HCT116 (cell line): ENCODE results near the gene CNN1. TPM values are rescaled to one million over a fixed set of nuclear protein-coding genes. Genes with fewer than 3 reads are reported as not detected.

Source experiments
- ATAC-seq: fragments of 200-7000 bp; cut with Tn5 transposase; 2 replicates; pipeline ENCODE4 v1.9.1; 2020; ENCODE audit warnings: mild to moderate bottlenecking, moderate library complexity
- BruUV-seq: library from RNA; stranded (reverse); fragments of 400-500 nt; replicated peaks from 2 replicates; lab custom pipeline; 2021; lab: Mats Ljungman, UMichigan
- CTCF ChIA-PET: fragments of 300-600 bp; sonication (Branson Sonifier 250); formaldehyde crosslinking; loops from one replicate; lab custom pipeline; 2021; ENCODE audit warnings: antibody characterized with exemption; lab: Charles Lee
- POLR2A ChIA-PET: fragments of 300-600, 350-600 bp; sonication (Branson Sonifier 250); formaldehyde crosslinking; loops from one replicate; lab custom pipeline; 2021; ENCODE audit warnings: antibody characterized with exemption; lab: Charles Lee
- RAD21 ChIA-PET, 2 experiments: fragments of 300-600 bp; sonication (Branson Sonifier 250); formaldehyde crosslinking; loops; one replicate each; lab custom pipeline; 2023; ENCODE audit warnings: low total read pairs in 2 of 2; ENCODE audit not compliant: uncharacterized antibody in 2 of 2, unreplicated experiment in 2 of 2, low non-redundant PET in 1 of 2; lab: Charles Lee
- DNase-seq: peaks from one replicate; pipeline ENCODE4 v3.0.0-alpha.2; 2010; ENCODE audit warnings: low read depth, low spot score
- H2AFZ ChIP-seq: fragments of 200-600 bp; shearing (Covaris generic), sonication (generic); 2 replicates; pipeline ENCODE4 v1.6.1; 2017; ENCODE audit warnings: low read depth, mixed run types, mixed read lengths, antibody characterized with exemption, low read length; ENCODE audit not compliant: poor library complexity, severe bottlenecking
- H3K27ac ChIP-seq: 2 replicates; pipeline ENCODE4 v1.5.1; 2012; ENCODE audit warnings: low read depth, low read length
- H3K27me3 ChIP-seq: fragments of 200-600 bp; sonication (generic); 2 replicates; pipeline ENCODE4 v1.6.1; 2016; ENCODE audit warnings: mixed run types, low read length, mixed read lengths; ENCODE audit not compliant: insufficient read depth
- H3K36me3 ChIP-seq, 2 experiments: fragments of 200-500 bp in 1 of 2; fragments of 200-600 bp in 1 of 2; sonication (Bioruptor generic) in 1 of 2; sonication (generic) in 1 of 2; 2 replicates each; pipeline versions ENCODE4 v1.5.1 to v1.6.1; 2014 to 2016; ENCODE audit warnings: low read length in 2 of 2, inconsistent platforms in 1 of 2, mixed read lengths in 1 of 2, mixed run types in 1 of 2; ENCODE audit not compliant: insufficient read depth in 2 of 2, control insufficient read depth in 1 of 2
- H3K4me1 ChIP-seq, 2 experiments: fragments of 200-600 bp in 1 of 2; sonication (generic) in 1 of 2; 2 replicates each; pipeline versions ENCODE4 v1.5.1 to v1.6.1; 2012 to 2017; ENCODE audit warnings: low read length in 2 of 2, inconsistent platforms in 1 of 2, mild to moderate bottlenecking in 1 of 2, mixed read lengths in 1 of 2, mixed run types in 1 of 2, moderate library complexity in 1 of 2; ENCODE audit not compliant: insufficient read depth in 2 of 2, control insufficient read depth in 1 of 2
- H3K4me2 ChIP-seq: fragments of 200-600 bp; sonication (generic); 2 replicates; pipeline ENCODE4 v1.6.1; 2017; ENCODE audit warnings: mixed run types, low read length, mixed read lengths
- H3K4me3 ChIP-seq, 2 experiments: fragments of 200-600 bp in 1 of 2; sonication (generic) in 1 of 2; replicated peaks in 1 of 2; 2 replicates each; pipeline ENCODE4 v1.5.1; 2011 to 2016; ENCODE audit warnings: low read length in 2 of 2, control low read depth in 1 of 2, low read depth in 1 of 2, mild to moderate bottlenecking in 1 of 2, mixed read lengths in 1 of 2, mixed run types in 1 of 2
- H3K79me2 ChIP-seq: fragments of 200-600 bp; sonication (generic); 2 replicates; pipeline ENCODE4 v1.6.1; 2017; ENCODE audit warnings: mild to moderate bottlenecking, mixed run types, low read length, moderate library complexity, mixed read lengths; ENCODE audit not compliant: insufficient read depth
- H3K9ac ChIP-seq: fragments of 200-600 bp; sonication (generic); 2 replicates; pipeline ENCODE4 v1.6.1; 2016; ENCODE audit warnings: low read length, mixed read lengths
- H3K9me2 ChIP-seq: fragments of 200-600 bp; sonication (generic), shearing (Covaris generic); 2 replicates; pipeline ENCODE4 v1.6.1; 2017; ENCODE audit warnings: mixed run types, mild to moderate bottlenecking, moderate library complexity; ENCODE audit not compliant: insufficient read depth
- H3K9me3 ChIP-seq, 2 experiments: fragments of 200-500 bp in 1 of 2; fragments of 200-600 bp in 1 of 2; sonication (Bioruptor generic) in 1 of 2; sonication (generic) in 1 of 2; 2 replicates each; pipeline ENCODE4 v1.6.1; 2014 to 2017; ENCODE audit warnings: low read length in 2 of 2, mixed read lengths in 2 of 2, inconsistent platforms in 1 of 2, low read depth in 1 of 2, mild to moderate bottlenecking in 1 of 2, mixed run types in 1 of 2, moderate library complexity in 1 of 2; ENCODE audit not compliant: control insufficient read depth in 1 of 2, insufficient read depth in 1 of 2
- H4K20me1 ChIP-seq: fragments of 200-600 bp; sonication (generic), shearing (Covaris generic); 2 replicates; pipeline ENCODE4 v1.6.1; 2017; ENCODE audit warnings: mixed run types, mild to moderate bottlenecking, moderate library complexity; ENCODE audit not compliant: insufficient read depth
- CBX3 ChIP-seq: IDR thresholded peaks from 2 replicates; pipeline ENCODE4 v1.6.1; 2012; ENCODE audit warnings: low read depth
- EGR1 ChIP-seq: IDR thresholded peaks from 2 replicates; pipeline ENCODE4 v1.6.1; 2012; ENCODE audit warnings: low read depth
- ELF1 ChIP-seq: IDR thresholded peaks from 2 replicates; pipeline ENCODE4 v1.6.1; 2012; ENCODE audit warnings: low read depth, borderline replicate concordance
- POLR2A ChIP-seq: IDR thresholded peaks from 2 replicates; pipeline ENCODE4 v1.7.0; 2011; ENCODE audit warnings: borderline replicate concordance; ENCODE audit not compliant: insufficient read depth, insufficient read length; ENCODE audit errors: extremely low read depth
- REST ChIP-seq: IDR thresholded peaks from 2 replicates; pipeline ENCODE4 v1.6.1; 2012; ENCODE audit warnings: low read depth
- SIN3A ChIP-seq: IDR thresholded peaks from 2 replicates; pipeline ENCODE4 v1.6.1; 2012; ENCODE audit warnings: low read depth
- SP1 ChIP-seq: IDR thresholded peaks from 2 replicates; pipeline ENCODE4 v1.6.1; 2012; ENCODE audit warnings: low read depth
- YY1 ChIP-seq: IDR thresholded peaks from 2 replicates; pipeline ENCODE4 v1.6.1; 2011; ENCODE audit warnings: low read length, low read depth, moderate library complexity, mild to moderate bottlenecking; ENCODE audit not compliant: insufficient replicate concordance; ENCODE audit errors: extremely low read depth
- ZFX ChIP-seq: fragments of 450-650 bp; IDR thresholded peaks from 2 replicates; pipeline ENCODE4 v1.6.1; 2017
- intact Hi-C: fragments of 100-400 bp; cut with micrococcal nuclease; formaldehyde crosslinking; loops from 2 replicates; pipeline ENCODE4 v1.10.0; 2022
- total RNA-seq: library from RNA; stranded (reverse); gene quantifications from one replicate; pipeline ENCODE4 v1.2.1, GENCODE V29; 2021; ENCODE audit not compliant: unreplicated experiment
- TF ChIP-seq, protein P1 (sequence below): IDR thresholded peaks from 2 replicates; pipeline ENCODE4 v1.6.1; 2012
- TF ChIP-seq, protein P2 (sequence below): IDR thresholded peaks from 2 replicates; pipeline ENCODE4 v1.6.1; 2012
- TF ChIP-seq, protein P3 (sequence below): IDR thresholded peaks from 2 replicates; pipeline ENCODE4 v1.6.1; 2011; ENCODE audit warnings: mild to moderate bottlenecking, low read length, moderate library complexity; ENCODE audit not compliant: insufficient replicate concordance; ENCODE audit errors: extremely low read depth

The CNN1 gene
- total RNA-seq, 1 experiment from 2014 or later, result 0.64 TPM

- Histone ChIP-seq H3K79me2 (peaks cover 21% of the 10 kb centered on the region), H3K9me2 (no peaks in the 10 kb centered on the region), H4K20me1 (no peaks in the 10 kb centered on the region), H3K4me2 (peak within 1 kb of the TSS; percentile 91), H3K27ac (peak within 1 kb of the TSS; percentile 90), H3K9ac (peak within 1 kb of the TSS; percentile 73), H2AFZ (no peak within 1 kb of the TSS), H3K4me3 (peak within 1 kb of the TSS; percentile 64 to 94), H3K4me1 (peaks cover 25 to 39% of the 10 kb centered on the region in 2 experiments), H3K9me3 (no peaks in the 10 kb centered on the region), H3K36me3 (no peaks in the 10 kb centered on the region), H3K27me3 (no peaks in the 10 kb centered on the region)
- TSS peak; percentile 79 for BruUV-seq
- ATAC-seq (peak; percentile 92), DNase-seq (peak; percentile 97)
- TF ChIP-seq SIN3A (peak; percentile 86), YY1 (peak; percentile 97), POLR2A (peak; percentile 27), CBX3 (no peak; the same call in 1 of the 2 replicates), ELF1 (no peak), ZFX (peak; percentile 70; the same call in 1 of the 2 replicates), SP1 (peak; percentile 86), EGR1 (peak; percentile 81), REST (peak; percentile 91)
- TF ChIP-seq, protein P1, sequence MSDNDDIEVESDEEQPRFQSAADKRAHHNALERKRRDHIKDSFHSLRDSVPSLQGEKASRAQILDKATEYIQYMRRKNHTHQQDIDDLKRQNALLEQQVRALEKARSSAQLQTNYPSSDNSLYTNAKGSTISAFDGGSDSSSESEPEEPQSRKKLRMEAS, result peak; percentile 74
- TF ChIP-seq, protein P2, sequence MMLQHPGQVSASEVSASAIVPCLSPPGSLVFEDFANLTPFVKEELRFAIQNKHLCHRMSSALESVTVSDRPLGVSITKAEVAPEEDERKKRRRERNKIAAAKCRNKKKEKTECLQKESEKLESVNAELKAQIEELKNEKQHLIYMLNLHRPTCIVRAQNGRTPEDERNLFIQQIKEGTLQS, result no peak
- TF ChIP-seq, protein P3, sequence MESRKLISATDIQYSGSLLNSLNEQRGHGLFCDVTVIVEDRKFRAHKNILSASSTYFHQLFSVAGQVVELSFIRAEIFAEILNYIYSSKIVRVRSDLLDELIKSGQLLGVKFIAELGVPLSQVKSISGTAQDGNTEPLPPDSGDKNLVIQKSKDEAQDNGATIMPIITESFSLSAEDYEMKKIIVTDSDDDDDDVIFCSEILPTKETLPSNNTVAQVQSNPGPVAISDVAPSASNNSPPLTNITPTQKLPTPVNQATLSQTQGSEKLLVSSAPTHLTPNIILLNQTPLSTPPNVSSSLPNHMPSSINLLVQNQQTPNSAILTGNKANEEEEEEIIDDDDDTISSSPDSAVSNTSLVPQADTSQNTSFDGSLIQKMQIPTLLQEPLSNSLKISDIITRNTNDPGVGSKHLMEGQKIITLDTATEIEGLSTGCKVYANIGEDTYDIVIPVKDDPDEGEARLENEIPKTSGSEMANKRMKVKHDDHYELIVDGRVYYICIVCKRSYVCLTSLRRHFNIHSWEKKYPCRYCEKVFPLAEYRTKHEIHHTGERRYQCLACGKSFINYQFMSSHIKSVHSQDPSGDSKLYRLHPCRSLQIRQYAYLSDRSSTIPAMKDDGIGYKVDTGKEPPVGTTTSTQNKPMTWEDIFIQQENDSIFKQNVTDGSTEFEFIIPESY, result peak; percentile 60
- CTCF ChIA-PET, result interaction anchor here (1.0 to 1.9 kb wide), 3 partner anchors 30 to 147 kb away, joined by 3 to 5 read pairs (median 3); partner anchors contain the start of gene ELOF1
- POLR2A ChIA-PET, result interaction anchor here (0.5 to 1.3 kb wide), 6 partner anchors 8 to 1432 kb away, joined by 3 to 5 read pairs (median 3); partner anchors contain the start of genes ELOF1 and SWSAP1
- intact Hi-C loops, result loop anchor here (2.0 kb wide), 1 partner anchor 24 kb away; the partner anchor contains the start of gene ZNF653
- RAD21 ChIA-PET, result no interaction called here
Measured at GRCh38 chr19:11528551-11529341, 9.9 kb upstream of the CNN1 start, which contains the start of gene ECSIT. Gene ECSIT (minus strand): TSS chr19:11529134. CDS start chr19:11519170, 9,964 bp downstream.
